ENCODE results near the gene CCZ1B. TPM values are rescaled to one million over a fixed set of nuclear protein-coding genes. Genes with fewer than 3 reads are reported as not detected.
"Not testable (repeated sequence)": the region's sequence is repeated elsewhere in the genome, so short reads cannot be mapped to it uniquely, and the experiment has no call there.

CCZ1B gene
- total RNA-seq, result 34.1 and 42.4 TPM in 2 replicates

DNA sequence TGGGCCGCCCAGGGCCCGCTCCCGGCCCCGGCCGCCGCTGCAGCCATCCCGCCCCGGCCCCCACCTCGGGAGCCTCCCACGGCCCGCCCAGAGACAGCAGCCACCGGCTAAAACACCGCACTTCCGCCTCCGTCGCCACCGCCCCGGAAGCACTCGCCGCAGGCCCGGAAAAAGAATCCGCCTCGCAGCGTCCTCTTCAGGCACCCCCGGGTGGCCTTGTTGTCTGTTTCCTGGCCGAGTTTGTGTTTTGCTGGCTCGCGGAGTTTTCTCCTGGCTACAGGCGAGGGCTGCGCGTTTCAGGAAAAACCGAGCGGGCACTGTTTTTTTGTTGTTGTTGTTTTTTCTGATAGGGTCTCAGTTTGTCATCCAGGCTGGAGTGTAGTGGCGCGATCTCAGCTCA is at the start of gene CCZ1B:
Gene CCZ1B, minus strand, starts transcription at position 125 of the 400 bp plus-strand sequence. Its CDS starts 78 bp downstream, at position 47.
- DNase-seq (ENCODE audit: low read depth in 2 of 2), result peak; percentile 42 to 77

DNA sequence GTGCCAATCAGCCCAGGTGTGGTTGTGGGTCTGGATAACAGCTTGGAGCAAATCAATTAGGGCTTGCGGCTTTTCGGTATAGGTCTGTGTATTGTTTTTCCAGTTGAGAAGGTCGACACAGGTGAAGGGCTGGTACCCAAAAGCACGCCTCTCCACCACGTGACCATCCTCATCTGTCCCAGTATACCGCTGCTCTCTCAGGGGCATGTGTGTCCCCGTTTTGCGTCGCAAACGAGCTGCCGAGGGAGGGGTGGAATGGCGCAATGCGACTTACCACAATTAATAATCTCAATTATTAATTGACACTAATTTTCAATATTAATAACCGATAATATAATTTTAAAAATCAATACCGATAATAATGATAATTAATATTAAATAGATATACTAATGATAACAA is 48.9 kb upstream of the CCZ1B start:
- DNase-seq (ENCODE audit: low read depth in 2 of 2), result not testable (repeated sequence)

DNA sequence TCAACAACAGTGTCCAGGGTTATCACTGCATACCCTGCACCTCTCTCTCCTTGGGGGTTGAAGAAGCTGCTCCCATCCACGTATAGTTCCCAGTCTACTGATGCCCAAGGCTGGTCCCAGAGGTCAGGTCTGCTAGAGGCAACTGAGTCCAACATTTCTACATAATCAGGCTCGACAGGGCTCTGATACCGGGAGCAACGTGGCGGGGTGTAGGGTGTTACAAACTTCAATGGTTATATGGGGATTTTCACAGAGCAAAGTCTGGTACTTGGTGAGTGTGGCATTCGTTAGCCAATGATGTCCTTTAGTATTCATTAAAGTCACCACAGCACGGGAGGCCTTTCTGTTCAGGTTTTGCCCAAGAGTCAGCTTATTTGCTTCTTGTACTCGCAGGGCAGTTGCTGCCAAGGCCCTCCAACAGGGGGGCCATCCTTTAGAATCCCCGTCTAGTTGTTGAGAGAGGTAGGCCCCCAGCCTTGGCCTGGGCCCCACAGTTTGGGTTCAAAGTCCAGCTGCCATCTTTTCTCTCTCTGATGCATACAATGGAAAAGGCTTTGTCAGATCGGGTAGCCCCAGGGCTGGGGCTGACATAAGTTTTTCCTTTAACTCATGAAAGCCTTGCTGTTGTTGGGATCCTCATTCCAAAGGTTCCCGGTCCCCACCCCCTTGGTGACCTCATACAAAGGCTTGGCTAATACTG is 46.3 kb upstream of the CCZ1B start:
- not testable (repeated sequence) for DNase-seq (ENCODE audit: low read depth in 2 of 2)

DNA sequence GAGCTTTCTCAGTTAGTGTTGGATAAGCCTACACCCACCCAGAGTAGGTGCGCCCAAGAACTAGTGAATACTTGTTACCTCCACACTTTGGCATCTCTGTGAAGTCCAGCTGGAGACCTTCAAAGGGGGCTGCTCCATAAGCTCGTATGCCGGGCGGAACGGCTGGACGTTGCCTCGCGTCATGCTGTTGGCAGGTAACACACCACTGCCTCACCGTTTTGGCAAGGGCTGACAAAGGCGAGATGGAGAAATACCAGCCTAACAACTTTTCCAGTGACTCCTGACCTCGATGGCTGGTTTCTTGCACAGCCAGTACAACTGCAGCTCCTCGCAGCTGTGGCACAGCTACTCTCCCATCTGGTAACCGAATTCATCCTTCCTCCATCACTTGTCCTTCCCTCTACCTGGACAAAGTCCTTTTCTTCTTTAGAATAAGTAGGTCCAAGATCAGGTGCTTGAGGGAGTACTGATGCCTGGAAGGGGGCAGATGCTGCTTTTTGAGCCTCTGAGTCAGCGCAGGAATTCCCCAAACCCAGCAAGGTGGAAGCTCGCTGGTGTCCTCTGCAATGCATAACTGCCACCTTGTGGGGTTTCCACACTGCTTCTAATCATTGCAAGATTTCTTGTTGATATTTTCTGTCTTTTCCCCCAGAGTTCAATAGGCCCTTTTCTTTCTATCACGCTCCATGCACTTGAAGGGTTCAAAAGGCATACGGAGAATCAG is 45.5 kb upstream of the CCZ1B start:
- not testable (repeated sequence) for DNase-seq (ENCODE audit: low read depth in 2 of 2)

DNA sequence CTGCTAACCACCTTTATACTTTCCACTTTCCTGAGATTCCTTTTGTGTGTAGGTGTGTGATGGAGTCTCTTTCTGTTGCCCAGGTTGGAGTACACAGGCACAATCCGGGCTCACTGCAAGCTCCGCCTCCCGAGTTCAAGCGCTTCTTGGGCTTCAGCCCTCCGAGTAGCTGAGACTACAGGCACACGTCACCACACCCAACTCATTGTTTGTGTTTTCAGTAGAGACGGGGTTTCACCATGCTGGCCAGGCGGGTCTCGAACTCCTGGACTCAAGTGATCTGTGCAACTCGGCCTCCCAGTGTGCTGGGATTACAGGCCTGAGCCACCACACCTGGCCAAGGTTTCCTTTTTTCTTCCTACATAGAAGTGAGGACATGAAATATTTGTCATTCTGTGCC is 38.7 kb upstream of the CCZ1B start:
- DNase-seq (ENCODE audit: low read depth in 2 of 2), result not testable (repeated sequence)

DNA sequence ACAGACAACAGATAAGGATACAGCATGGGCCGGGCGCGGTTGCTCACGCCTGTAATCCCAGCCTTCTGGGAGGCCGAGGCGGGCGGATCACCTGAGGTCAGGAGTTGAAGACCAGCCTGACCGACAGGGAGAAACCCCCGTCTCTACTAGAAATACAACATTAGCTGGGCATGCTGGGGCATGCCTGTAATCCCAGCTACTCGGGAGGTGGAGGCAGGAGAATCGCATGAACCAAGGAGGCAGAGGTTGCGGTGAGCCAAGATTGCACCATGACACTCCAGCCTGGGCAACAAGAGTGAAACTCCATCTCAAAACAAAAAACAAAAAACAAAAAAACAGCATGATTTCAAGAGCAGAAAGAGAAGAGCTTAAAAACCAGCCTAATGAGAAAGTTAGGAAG is 38.1 kb upstream of the CCZ1B start:
- not testable (repeated sequence) for DNase-seq (ENCODE audit: low read depth in 2 of 2)

DNA sequence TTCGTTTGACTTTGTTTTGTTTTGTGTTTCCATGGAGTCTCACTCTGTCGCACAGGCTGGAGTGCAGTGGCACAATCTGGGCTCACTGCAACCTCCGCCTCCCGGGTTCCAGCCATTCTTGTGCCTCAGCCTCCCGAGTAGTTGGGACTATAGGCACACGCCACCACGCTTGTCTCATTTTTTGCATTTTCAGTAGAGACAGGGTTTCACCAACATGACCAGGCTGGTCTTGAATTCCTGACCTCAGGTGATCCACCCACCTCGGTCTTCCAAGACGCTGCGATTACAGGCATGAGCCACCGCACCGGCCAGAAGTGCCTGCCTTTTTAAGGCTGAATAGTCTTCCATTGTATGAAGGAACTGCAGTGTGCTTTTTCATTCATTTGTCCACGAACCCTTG is 36.8 kb upstream of the CCZ1B start:
- not testable (repeated sequence) for DNase-seq (ENCODE audit: low read depth in 2 of 2)

DNA sequence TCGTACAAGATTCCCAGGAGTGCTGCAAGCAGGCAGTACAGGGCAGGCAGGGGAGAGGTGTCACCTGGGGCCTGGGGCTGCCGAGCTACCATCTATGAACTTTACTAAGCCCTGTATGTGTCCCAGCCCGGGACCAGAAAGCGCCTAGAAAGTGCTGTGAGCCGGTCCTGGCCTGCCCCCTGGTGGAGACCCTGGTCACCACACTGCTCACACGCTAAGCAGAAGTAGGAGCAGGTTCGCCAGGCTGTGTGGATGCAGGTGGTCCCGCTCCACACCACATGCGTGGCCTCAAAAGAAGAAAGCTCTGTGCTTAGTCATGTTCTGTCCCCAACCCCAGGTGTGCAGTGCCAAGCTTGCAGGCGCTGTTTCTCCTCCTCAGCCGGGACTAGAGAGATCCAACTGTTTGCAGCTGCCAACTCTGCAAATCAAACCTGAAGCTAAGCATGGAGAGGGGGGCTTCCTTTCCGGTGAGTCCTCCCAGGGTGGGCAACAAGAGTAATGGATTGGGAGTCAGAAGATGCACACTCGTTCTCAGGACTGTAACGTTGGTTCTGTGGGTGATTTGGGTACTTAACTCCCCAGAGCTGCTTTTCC is 31.7 kb upstream of the CCZ1B start:
- DNase-seq (ENCODE audit: low read depth in 2 of 2), result peak; percentile 25 to 58

DNA sequence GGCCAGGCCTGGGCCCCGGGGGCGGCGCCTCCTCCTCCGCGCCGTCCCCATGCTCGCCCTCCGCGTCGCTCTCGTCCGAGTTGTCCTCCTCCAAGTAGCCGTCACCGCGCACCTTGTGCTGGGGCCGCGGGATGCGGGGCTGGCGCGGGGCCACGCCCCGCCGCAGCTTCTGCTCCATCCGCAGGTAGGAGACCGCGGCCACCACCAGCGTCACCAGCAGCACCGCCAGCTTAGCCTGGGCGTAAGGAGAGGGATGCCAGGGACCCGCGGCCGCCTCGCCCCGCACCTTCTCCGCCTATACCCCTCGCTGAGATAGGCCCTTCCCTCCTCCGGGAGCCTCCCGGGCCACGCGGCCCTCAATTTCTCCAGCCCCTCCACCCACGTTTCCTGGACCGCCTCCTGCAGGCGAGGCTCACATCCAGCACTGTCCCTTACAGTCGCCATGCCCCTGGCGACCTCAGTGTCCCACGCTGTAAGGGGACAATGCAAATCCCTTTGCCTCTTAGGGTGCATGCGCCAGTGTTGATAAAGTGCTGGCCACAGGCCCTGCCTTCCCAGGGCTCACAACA is 29.6 kb upstream of the CCZ1B start:
- not testable (repeated sequence) for DNase-seq (ENCODE audit: low read depth in 2 of 2)

DNA sequence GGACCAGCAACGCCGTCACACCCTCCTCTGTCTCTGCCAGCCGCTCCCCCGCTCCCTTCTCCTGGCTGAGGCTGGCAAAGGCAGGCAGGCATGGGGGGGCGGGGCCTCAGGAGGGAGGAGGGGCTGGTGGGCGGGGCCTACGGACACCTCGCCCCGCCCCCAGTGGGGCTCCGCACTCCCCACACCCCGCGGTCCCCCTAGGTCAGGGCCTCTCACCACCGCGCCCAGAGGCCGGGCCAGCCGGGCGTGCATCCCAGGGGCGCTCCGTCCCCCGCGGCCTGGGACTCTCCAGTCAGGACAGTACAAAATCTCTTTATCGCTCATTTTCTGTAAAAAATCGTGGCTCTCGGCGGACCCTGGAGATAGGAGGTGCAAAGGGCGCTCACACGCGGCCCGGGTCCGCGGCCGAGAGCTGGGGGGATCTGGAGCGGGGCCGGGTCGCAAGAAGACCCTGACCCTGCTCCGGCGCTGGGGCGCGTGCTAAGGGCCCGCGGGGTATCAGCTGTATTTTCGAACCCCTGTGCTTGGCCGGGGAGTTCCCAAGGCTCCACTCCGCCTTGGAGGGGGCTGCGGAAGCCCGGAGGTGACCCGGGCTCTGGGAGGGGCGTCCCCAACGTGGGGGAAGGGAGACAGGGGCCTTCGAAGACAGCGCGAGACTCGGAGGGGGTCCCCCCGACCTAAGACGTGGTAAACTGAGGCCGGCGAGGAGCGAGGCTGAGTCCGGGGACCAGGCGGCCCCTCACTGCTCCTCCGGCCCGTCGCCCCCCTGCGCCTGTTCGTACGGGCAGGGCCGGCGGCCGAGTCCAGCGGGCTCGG is 28.9 kb upstream of the CCZ1B start:
- DNase-seq (ENCODE audit: low read depth in 2 of 2), result not testable (repeated sequence)

DNA sequence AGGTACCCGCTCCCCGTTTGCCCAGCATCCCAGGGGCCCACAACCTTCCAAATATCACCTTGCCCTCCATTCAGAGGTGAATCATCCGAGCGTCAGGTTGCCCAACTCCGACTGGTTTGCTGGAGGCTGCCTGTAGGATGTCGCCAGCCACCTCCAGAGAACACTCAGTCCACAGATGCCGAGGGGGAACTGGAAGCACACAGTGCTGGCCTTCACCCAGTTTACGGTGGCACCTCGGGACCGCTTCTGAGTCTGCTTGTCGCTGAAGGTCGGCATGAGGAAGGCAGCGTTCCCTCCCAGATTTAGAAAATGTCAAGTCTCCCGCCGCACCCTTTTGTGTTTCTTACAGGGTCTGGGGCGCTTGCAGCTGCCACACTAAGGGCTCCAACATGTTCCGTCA is 27.6 kb upstream of the CCZ1B start:
- DNase-seq (ENCODE audit: low read depth in 2 of 2), result not testable (repeated sequence)

DNA sequence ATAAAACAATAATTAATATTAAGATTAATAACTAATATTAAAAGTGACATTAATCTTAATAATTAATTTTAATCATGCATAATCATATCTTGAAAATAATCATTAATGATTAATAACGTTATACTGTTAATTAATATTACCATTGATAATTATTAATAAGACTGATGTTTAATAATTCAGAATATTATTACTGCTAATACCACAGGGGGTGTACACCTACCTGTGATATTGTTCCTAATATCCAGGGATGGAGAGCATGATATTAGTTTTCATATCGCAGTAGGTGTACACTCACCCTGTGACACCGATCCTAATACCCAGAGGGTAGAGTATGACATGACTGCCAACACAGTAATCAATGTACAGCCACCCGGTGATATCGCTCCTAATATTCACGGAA is 23.1 kb upstream of the CCZ1B start:
- DNase-seq (ENCODE audit: low read depth in 2 of 2), result not testable (repeated sequence)

DNA sequence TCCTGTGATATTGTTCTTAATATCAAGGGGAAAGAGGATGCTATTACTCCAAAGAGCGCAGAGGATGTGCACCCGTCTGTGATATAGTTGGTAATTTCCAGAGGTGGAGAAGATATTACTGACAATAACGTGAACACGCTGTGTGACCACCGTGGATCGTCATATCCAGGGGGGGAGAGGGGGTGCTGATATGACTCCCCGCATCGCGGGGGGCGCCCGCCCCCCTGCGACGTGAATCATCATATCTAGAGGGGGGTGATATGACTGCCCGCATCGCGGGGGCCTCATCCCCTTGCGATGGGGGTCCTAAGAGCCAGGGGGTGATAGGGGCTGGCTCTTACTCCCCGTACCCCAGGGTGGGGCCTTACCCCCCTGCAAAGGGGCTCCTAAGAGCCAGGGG is 21.7 kb upstream of the CCZ1B start:
- DNase-seq (ENCODE audit: low read depth in 2 of 2), result not testable (repeated sequence)

DNA sequence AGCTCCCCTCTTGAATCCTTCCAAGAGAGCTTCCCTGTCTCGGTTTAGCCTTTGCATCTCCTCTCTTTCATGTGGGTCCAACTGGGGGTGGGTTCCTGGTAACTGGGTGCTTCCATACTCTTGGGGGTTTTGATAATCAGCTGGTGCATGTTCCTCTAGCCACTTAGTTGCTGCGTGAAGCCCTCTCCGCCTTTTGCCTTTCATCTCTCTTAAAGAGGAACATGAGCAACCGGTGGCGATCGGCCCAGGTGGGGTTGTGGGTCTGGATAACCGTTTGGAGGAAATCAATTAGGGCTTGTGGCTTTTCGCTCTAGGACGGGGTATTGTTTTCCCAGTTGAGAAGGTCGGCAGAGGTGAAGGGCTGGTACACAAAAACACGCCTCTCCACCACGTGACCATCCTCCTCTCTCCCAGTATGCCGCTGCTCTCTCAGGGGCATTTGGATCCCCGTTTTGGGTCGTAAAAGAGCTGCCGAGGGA is 19.9 kb upstream of the CCZ1B start:
- DNase-seq (ENCODE audit: low read depth in 2 of 2), result not testable (repeated sequence)

DNA sequence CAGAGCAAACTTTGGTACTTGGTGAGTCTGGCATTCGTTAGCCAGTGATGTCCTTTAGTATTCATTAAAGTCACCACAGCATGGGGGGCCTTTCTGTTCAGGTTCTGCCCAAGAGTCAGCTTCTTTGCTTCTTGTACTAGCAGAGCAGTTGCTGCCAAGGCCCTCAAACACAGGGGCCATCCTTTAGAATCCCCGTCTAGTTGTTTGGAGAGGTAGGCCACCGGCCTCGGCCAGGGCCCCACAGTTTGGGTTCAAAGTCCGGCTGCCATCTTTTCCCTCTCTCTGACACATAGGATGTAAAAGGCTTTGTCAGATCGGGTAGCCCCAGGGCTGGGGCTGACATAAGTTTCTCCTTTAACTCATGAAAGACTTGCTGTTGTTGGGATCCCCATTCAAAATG is 17.6 kb upstream of the CCZ1B start:
- DNase-seq (ENCODE audit: low read depth in 2 of 2), result not testable (repeated sequence)

DNA sequence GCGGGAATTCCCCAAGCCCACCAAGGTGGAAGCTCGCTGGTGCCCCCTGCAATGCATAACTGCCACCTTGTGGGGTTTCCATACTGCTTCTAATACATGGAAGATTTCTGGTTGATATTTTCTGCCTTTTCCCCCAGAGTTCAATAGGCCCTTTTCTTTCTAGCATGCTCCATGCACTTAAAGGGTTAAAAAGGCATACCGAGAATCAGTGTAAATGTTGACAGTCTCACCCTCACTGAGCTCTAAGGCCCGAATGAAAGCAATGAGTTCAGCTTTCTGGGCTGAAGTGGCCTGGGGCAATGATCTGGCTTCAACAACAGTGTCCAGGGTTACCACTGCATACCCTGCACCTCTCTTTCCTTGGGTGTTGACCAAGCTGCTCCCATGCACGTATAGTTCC is 17.0 kb upstream of the CCZ1B start:
- not testable (repeated sequence) for DNase-seq (ENCODE audit: low read depth in 2 of 2)

DNA sequence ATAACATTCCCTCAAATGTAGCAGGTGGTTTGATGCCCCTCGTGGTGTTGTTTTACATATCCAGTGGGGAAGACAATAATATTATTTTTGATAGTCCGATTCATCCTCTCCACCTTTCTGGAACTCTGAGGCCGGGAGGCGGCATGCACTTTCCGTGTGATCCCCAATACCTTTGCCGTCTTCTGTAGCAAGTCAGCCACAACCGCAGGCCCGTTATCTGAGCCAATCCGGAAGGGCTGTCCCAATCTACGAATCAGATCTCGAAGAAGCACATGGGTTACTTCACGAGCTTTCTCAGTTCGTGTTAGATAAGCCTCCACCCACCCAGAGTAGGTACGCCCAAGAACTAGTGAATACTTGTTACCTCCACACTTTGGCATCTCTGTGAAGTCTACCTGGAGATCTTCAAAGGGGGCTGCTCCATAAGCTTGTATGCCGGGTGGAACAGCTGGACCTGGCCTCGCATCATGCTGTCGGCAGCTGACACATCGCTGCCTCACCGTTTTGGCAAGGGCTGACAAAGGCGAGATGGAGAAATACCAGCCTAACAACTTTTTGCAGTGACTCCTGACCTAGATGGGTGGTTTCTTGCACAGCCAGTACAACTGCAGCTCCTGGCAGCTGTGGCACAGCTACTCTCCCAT is 16.3 kb upstream of the CCZ1B start:
- DNase-seq (ENCODE audit: low read depth in 2 of 2), result not testable (repeated sequence)

DNA sequence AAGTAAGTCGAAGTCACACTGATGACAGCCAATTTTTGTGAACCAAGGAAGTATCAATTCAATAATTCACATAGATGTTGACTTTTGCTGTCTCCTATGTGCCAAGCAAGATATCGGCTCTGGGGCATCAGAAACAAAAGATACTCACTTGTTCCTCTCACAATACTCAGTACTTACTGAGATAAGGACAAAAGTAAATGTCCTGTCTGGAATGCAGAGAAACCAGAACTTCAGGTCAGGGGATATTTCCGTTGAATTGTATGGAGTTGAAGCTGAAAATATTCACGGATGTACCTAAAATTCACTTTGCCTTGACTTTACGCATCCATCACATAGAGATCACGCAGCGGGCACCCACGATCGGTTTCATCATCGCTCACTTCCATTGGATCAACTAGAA is 11.0 kb upstream of the CCZ1B start:
- DNase-seq (ENCODE audit: low read depth in 2 of 2), result not testable (repeated sequence)

DNA sequence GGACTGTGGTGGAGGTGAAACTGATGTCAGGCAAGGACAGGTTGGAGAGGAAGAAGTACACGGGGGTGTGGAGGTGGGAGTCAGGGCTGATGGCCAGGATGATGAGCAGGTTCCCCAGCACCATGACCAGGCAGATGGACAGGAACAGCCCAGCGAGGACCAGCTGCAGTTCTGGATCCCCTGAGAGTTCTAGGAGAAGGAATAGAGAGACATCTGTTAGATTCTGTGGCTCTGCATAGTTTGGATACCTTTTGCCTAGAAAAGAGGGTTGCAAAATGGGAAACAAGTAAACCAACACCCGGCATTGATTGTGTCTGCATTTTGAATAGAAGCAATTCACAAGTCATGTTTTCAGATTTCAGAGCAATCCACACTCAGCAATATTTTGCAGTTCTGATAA is 9.4 kb upstream of the CCZ1B start:
- DNase-seq (ENCODE audit: low read depth in 2 of 2), result not testable (repeated sequence)

DNA sequence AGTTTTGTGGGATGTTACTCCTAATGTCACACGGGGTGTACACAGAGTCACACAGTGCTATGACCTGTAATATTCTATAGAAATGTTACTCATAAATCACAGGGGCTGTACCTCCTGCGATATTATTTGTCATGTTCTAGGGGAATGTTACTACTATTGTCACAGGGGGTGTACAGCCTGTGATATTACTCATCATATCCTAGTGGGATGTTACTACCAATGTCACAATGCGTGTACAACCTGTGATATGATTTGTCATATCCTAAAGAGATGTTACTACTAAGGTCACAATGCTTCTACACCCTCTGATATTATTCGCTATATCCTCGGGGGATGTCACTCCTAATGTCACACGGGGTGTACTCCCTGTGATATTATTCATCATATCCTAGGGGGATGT is 7.6 kb upstream of the CCZ1B start:
- no peak for DNase-seq (ENCODE audit: low read depth in 2 of 2)

All from dermis microvascular lymphatic vessel endothelial cell (primary cell).